GM12878 (cell line): ENCODE measurements around the gene CFAP52. TPM values are rescaled to one million over a fixed set of nuclear protein-coding genes. Genes with fewer than 3 reads are reported as not detected.

Experiments
- ATAC-seq: fragments of 200-7000 bp; cut with Tn5 transposase; 3 replicates; pipeline ENCODE4 v1.9.1; 2020; ENCODE audit warnings: mild to moderate bottlenecking, moderate library complexity
- BruUV-seq: library from RNA; stranded (reverse); fragments of 400-500 nt; replicated peaks from 2 replicates; lab custom pipeline; 2021; lab: Mats Ljungman, UMichigan
- CTCF ChIA-PET: fragments of 300-600 bp; sonication (Branson Sonifier 250); formaldehyde crosslinking; extraction: SDS; loops from one replicate; lab custom pipeline; 2021; ENCODE audit warnings: inconsistent platforms; lab: Yijun Ruan, JAX
- POLR2A ChIA-PET: fragments of 350-600 bp; formaldehyde crosslinking; extraction: SDS; loops from one replicate; lab custom pipeline; 2021; ENCODE audit warnings: inconsistent platforms; lab: Charles Lee
- RAD21 ChIA-PET: fragments of 300-600 bp; sonication (Branson Sonifier 250); formaldehyde crosslinking; loops from one replicate; lab custom pipeline; 2023; ENCODE audit warnings: antibody characterized with exemption; ENCODE audit not compliant: unreplicated experiment; lab: Charles Lee
- SMC1A ChIA-PET: fragments of 300-600 bp; sonication (Branson Sonifier 250); formaldehyde crosslinking; loops from one replicate; lab custom pipeline; 2023; ENCODE audit not compliant: unreplicated experiment, uncharacterized antibody; lab: Charles Lee
- DNase-seq: peaks from one replicate; pipeline ENCODE4 v3.0.0-alpha.2; 2011; ENCODE audit warnings: low read depth, low spot score
- FAIRE-seq: peaks from 3 replicates; lab custom pipeline; 2011; peaks lifted over from hg19 to GRCh38; lab: Jason Lieb, UNC
- H2AFZ ChIP-seq: 2 replicates; pipeline ENCODE4 v1.6.0; 2011; ENCODE audit warnings: low read depth, low read length, control low read depth; ENCODE audit not compliant: control insufficient read depth
- H3K27ac ChIP-seq: 2 replicates; pipeline ENCODE4 v1.5.1; 2011; ENCODE audit warnings: control low read depth; ENCODE audit not compliant: control insufficient read depth, insufficient read depth
- H3K27me3 ChIP-seq, 2 experiments: replicated peaks in 1 of 2; 2 replicates each; pipeline versions ENCODE4 v1.6.0 to v1.6.1; 2011; ENCODE audit warnings: low read length in 1 of 2; ENCODE audit not compliant: control insufficient read depth in 2 of 2, insufficient read depth in 2 of 2
- H3K36me3 ChIP-seq, 2 experiments: 2 replicates each; pipeline ENCODE4 v1.5.1; 2011; ENCODE audit warnings: low read length in 1 of 2; ENCODE audit not compliant: control insufficient read depth in 2 of 2, insufficient read depth in 2 of 2
- H3K4me1 ChIP-seq: 2 replicates; pipeline ENCODE4 v1.6.1; 2011; ENCODE audit warnings: mild to moderate bottlenecking, low read length, moderate library complexity, mixed read lengths; ENCODE audit not compliant: control insufficient read depth, insufficient read depth
- H3K4me2 ChIP-seq: 2 replicates; pipeline ENCODE4 v1.6.0; 2011; ENCODE audit warnings: control low read depth; ENCODE audit not compliant: control insufficient read depth, insufficient read depth
- H3K4me3 ChIP-seq: fragments of 200-600 bp; sonication (generic); 2 replicates; pipeline ENCODE4 v1.5.1; 2016
- H3K79me2 ChIP-seq: 2 replicates; pipeline ENCODE4 v1.6.0; 2011; ENCODE audit warnings: low read length; ENCODE audit not compliant: control insufficient read depth, insufficient read depth
- H3K9ac ChIP-seq: 2 replicates; pipeline ENCODE4 v1.8.0; 2011; ENCODE audit warnings: low read length, control low read depth, mixed read lengths; ENCODE audit not compliant: control insufficient read depth, insufficient read depth
- H3K9me3 ChIP-seq: replicated peaks from 3 replicates; pipeline ENCODE4 v1.5.1; 2011; ENCODE audit warnings: mild to moderate bottlenecking, low read length; ENCODE audit not compliant: control insufficient read depth, insufficient read depth
- H4K20me1 ChIP-seq: 2 replicates; pipeline ENCODE4 v1.6.0; 2011; ENCODE audit not compliant: control insufficient read depth, insufficient read depth
- CEBPB ChIP-seq, 2 experiments: fragments of 150-350 bp in 1 of 2; IDR thresholded peaks; 2 replicates each; pipeline ENCODE4 v1.6.1; 2012 to 2014; ENCODE audit warnings: low read depth in 2 of 2, low read length in 2 of 2, borderline replicate concordance in 1 of 2, inconsistent platforms in 1 of 2
- EGR1 ChIP-seq, 2 experiments: IDR thresholded peaks; 1 replicate in 1 of 2; 2 replicates in 1 of 2; pipeline ENCODE4 v1.6.1; 2011 to 2012; ENCODE audit warnings: low read depth in 2 of 2, low read length in 2 of 2, borderline replicate concordance in 1 of 2, mild to moderate bottlenecking in 1 of 2, moderate library complexity in 1 of 2
- IKZF1 ChIP-seq: fragments of 450-650 bp; conservative IDR thresholded peaks from 2 replicates; pipeline ENCODE4 v1.6.1; 2017; ENCODE audit warnings: antibody characterized with exemption, mild to moderate bottlenecking
- RUNX3 ChIP-seq: IDR thresholded peaks from 2 replicates; pipeline ENCODE4 v1.6.1; 2012; ENCODE audit warnings: low read length, inconsistent platforms
- SRF ChIP-seq, 2 experiments: IDR thresholded peaks; 2 replicates each; pipeline ENCODE4 v1.6.1; 2011; ENCODE audit warnings: low read depth in 2 of 2, low read length in 2 of 2, mild to moderate bottlenecking in 1 of 2, moderate library complexity in 1 of 2
- SUPT20H ChIP-seq: IDR thresholded peaks from 2 replicates; pipeline ENCODE4 v1.6.1; 2011; ENCODE audit warnings: low read depth, mild to moderate bottlenecking, low read length, moderate library complexity, borderline replicate concordance; ENCODE audit not compliant: control insufficient read depth
- TCF3 ChIP-seq: IDR thresholded peaks from 2 replicates; pipeline ENCODE4 v1.6.1; 2012; ENCODE audit warnings: low read depth, mild to moderate bottlenecking, low read length, borderline replicate concordance; ENCODE audit not compliant: insufficient read depth
- ZBTB40 ChIP-seq: fragments of 450-650 bp; IDR thresholded peaks from 2 replicates; pipeline ENCODE4 v1.6.1; 2016; ENCODE audit warnings: mild to moderate bottlenecking, moderate library complexity, borderline replicate concordance
- ZNF384 ChIP-seq: IDR thresholded peaks from 2 replicates; pipeline ENCODE4 v1.6.1; 2012; ENCODE audit warnings: low read depth, mild to moderate bottlenecking, low read length, improper control_type of control experiment, borderline replicate concordance
- ZNF592 ChIP-seq: fragments of 450-650 bp; IDR thresholded peaks from 2 replicates; pipeline ENCODE4 v1.6.1; 2017; ENCODE audit warnings: mild to moderate bottlenecking, moderate library complexity
- WGBS: methylation state at CpG from one replicate; pipeline ENCODE4 v1.1.6; 2016; ENCODE audit warnings: low lambda C conversion rate; ENCODE audit not compliant: insufficient replicate concordance, insufficient coverage; ENCODE audit errors: missing lambda C conversion rate; 5-methylcytosine and 5-hydroxymethylcytosine counted together
- in situ Hi-C: fragments of 300-500 bp; cut with MboI; formaldehyde crosslinking; loops from 9 replicates; pipeline ENCODE4 v1.14.3; 2018; ENCODE audit warnings: mixed read lengths
- intact Hi-C: fragments of 100-400 bp; cut with micrococcal nuclease; formaldehyde crosslinking; loops from one replicate; pipeline ENCODE4 v1.14.2; 2022; ENCODE audit not compliant: unreplicated experiment
- polyA plus RNA-seq, 11 experiments: library from polyadenylated mRNA; depleted of rRNA in 4 of 11; unstranded in 6 of 11; stranded (reverse) in 5 of 11; fragments of >200 nt; fragmentation: Nextera tagmentation in 4 of 11; fragmentation: Illumina TruSeq in 1 of 11; extraction: Ambion mirVana in 4 of 11; extraction: Trizol in 1 of 11; gene quantifications; 1 replicate in 1 of 11; 2 replicates in 10 of 11; pipeline versions ENCODE4 v1.2.1 to v1.2.3, GENCODE V29; 2011 to 2016; ENCODE audit warnings: inconsistent platforms in 2 of 11, missing spikeins in 2 of 11, low read depth in 1 of 11
- total RNA-seq, 4 experiments: library from RNA; depleted of rRNA in 3 of 4; stranded (reverse); fragments of >200 nt in 3 of 4; fragmentation: Illumina TruSeq in 1 of 4; extraction: Trizol in 1 of 4; gene quantifications; 2 replicates each; pipeline versions ENCODE4 v1.2.1 to v1.2.3, GENCODE V29; 2013 to 2021

Gene CFAP52
- total and polyA plus RNA-seq, 10 of the 15 experiments (the other 5 are each of a cell fraction or from before 2014, with no cell fraction given), result 0.05 to 0.14 TPM; not detected in 8

- ATAC-seq (no peak), DNase-seq (no peak), FAIRE-seq (no peak)
- Histone ChIP-seq H3K4me2 (no peak overlapping the region), H3K36me3 (peaks cover 0 to 9% of the 10 kb centered on the region in 2 experiments; a peak in 3 of 4 replicates), H3K27ac (no peak overlapping the region), H3K9me3 (peaks cover 2% of the 10 kb centered on the region; the same call in 2 of the 3 replicates), H3K79me2 (no peaks in the 10 kb centered on the region), H3K4me3 (no peak overlapping the region; the same call in 1 of the 2 replicates), H4K20me1 (no peaks in the 10 kb centered on the region), H3K27me3 (no peaks in the 10 kb centered on the region), H3K9ac (no peak overlapping the region), H3K4me1 (peaks cover 4% of the 10 kb centered on the region; the same call in 1 of the 2 replicates), H2AFZ (no peak overlapping the region)
- ChIA-PET SMC1A (interaction anchor here (0.7 kb wide), 1 partner anchor 626 kb away, joined by 3 read pairs; no protein-coding TSS in a partner anchor), POLR2A (interaction anchor here (0.6 kb wide), 1 partner anchor 157 kb away, joined by 3 read pairs; no protein-coding TSS in a partner anchor), RAD21 (no interaction called here), CTCF (interaction anchor here (0.6 to 1.2 kb wide), 2 partner anchors 11 to 575 kb away, joined by 3 read pairs; no protein-coding TSS in a partner anchor)
- in situ Hi-C loops (no loop called here), intact Hi-C loops (no loop called here)
- BruUV-seq, result no TSS peak
- WGBS, result 97% methylated on average over 11 of the region's 11 CpGs
- TF ChIP-seq SRF (IDR thresholded peaks at IDR 0.05; ENCODE audit: low read depth in 2 of 2, low read length in 2 of 2), result no peak
- TF ChIP-seq ZNF592, result no peak
- no peak for TF ChIP-seq IKZF1
- no peak for TF ChIP-seq SUPT20H
- TF ChIP-seq EGR1 (IDR thresholded peaks at IDR 0.05; ENCODE audit: borderline replicate concordance in 1 of 2, low read depth in 2 of 2, low read length in 2 of 2), result no peak
- TF ChIP-seq RUNX3, result no peak
- no peak for TF ChIP-seq TCF3
- no peak for TF ChIP-seq ZBTB40
- TF ChIP-seq ZNF384, result no peak
- TF ChIP-seq CEBPB (IDR thresholded peaks at IDR 0.05; ENCODE audit: borderline replicate concordance in 1 of 2, low read depth in 2 of 2, low read length in 2 of 2), result no peak
Measured at GRCh38 chr17:9568957-9569588, 7.4 kb upstream of the CFAP52 start.
